ENCODE results near the gene SH3RF3. TPM values are rescaled to one million over a fixed set of nuclear protein-coding genes. Genes with fewer than 3 reads are reported as not detected.

The SH3RF3 gene
- total RNA-seq, 1 experiment from 2014 or later: not detected

- BruUV-seq (replicated peaks): no TSS peak
- DNase-seq (ENCODE audit: low read depth, low spot score) (no peak), ATAC-seq (no peak)
- POLR2A ChIA-PET: no interaction called here
- Histone ChIP-seq H3K36me3 (ENCODE audit: control insufficient read depth in 1 of 2, insufficient read depth in 2 of 2, low read length in 2 of 2) (no peaks in the 10 kb centered on the region), H3K27ac (ENCODE audit: low read depth, low read length) (no peak overlapping the region), H4K20me1 (ENCODE audit: insufficient read depth) (no peaks in the 10 kb centered on the region), H3K27me3 (ENCODE audit: insufficient read depth, low read length) (peaks cover 6% of the 10 kb centered on the region; the same call in 1 of the 2 replicates), H2AFZ (ENCODE audit: low read depth, low read length, poor library complexity, severe bottlenecking) (no peak overlapping the region), H3K79me2 (ENCODE audit: insufficient read depth, low read length) (no peaks in the 10 kb centered on the region), H3K9ac (ENCODE audit: low read length) (no peak overlapping the region), H3K4me2 (ENCODE audit: low read length) (no peak overlapping the region), H3K9me2 (ENCODE audit: insufficient read depth) (no peaks in the 10 kb centered on the region), H3K4me3 (replicated peaks in 1 of 2; ENCODE audit: low read depth in 1 of 2, low read length in 2 of 2) (no peak overlapping the region), H3K9me3 (ENCODE audit: control insufficient read depth in 1 of 2, insufficient read depth in 1 of 2, low read depth in 1 of 2, low read length in 2 of 2) (no peaks in the 10 kb centered on the region), H3K4me1 (ENCODE audit: control insufficient read depth in 1 of 2, insufficient read depth in 2 of 2, low read length in 2 of 2) (no peaks in the 10 kb centered on the region)
- TF ChIP-seq REST (IDR thresholded peaks at IDR 0.05; ENCODE audit: low read depth) (no peak), SP1 (IDR thresholded peaks at IDR 0.05; ENCODE audit: low read depth) (no peak), MAX (IDR thresholded peaks at IDR 0.05) (no peak), EZH2 (IDR thresholded peaks at IDR 0.05) (no peak), SRF (IDR thresholded peaks at IDR 0.05; ENCODE audit: low read depth) (no peak), TCF7L2 (IDR thresholded peaks at IDR 0.05; ENCODE audit: borderline replicate concordance, extremely low read depth, insufficient read depth, insufficient read length) (no peak), ZFX (IDR thresholded peaks at IDR 0.05) (no peak)
- intact Hi-C loops (cut with micrococcal nuclease): no loop called here
- RAD21 ChIA-PET (ENCODE audit: low non-redundant PET in 1 of 2, low total read pairs in 2 of 2, uncharacterized antibody in 2 of 2, unreplicated experiment in 2 of 2): no interaction called here
- CTCF ChIA-PET: no interaction called here
These were observed 214.5 kb downstream of the SH3RF3 start for GRCh38 chr2:109343460-109343859.

All from HCT116 (cell line).